ENCODE data around the gene ROR2.
"Not testable (repeated sequence)": the region's sequence is repeated elsewhere in the genome, so short reads cannot be mapped to it uniquely, and the experiment has no call there.

Gene ROR2

GRCh38 chr9:91547081-91547480 lies 402.9 kb downstream of the ROR2 start:
- DNase-seq: no peak

GRCh38 chr9:91546574-91546973 lies 403.5 kb downstream of the ROR2 start:
- no peak for DNase-seq

DNA sequence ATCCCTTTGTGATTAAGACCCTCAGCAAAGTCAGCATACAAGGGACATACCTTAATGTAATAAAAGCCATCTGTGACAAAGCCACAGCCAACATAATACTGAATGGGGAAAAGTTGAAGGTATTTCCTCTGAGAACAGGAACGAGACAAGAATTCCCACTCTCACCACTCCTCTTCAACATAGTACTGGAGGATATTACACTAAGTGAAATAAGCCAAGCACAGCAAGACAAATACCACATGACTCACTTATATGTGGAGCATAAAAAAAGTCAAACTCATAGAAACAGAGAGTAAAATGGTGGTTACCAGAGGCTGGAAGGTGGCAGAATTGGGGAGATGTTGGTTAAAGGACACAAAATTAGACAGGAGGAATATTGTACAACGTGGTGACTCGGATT lies 408.3 kb downstream of the ROR2 start:
- DNase-seq: no peak

DNA sequence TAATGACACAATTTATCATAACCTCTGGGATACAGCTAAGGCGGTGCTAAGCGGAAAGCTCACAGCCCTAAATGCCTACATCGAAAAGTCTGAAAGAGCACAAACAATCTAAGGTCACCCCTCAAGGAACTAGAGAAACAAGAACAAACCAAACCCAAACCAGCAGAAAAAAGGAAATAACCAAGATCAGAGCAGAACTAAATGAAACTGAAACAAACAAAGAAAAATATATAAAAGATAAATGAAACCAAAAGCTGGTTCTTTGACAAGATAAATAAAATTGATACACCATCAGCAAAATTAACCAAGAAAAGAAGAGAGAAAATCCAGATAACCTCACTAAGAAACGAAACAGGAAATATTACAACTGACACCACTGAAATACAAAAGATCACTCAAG lies 409.5 kb downstream of the ROR2 start:
- not testable (repeated sequence) for DNase-seq

GRCh38 chr9:91536211-91536691 lies 413.8 kb downstream of the ROR2 start:
- DNase-seq: peak; percentile 4

GRCh38 chr9:91534374-91534773 lies 415.7 kb downstream of the ROR2 start:
- no peak for DNase-seq

GRCh38 chr9:91533382-91533781 lies 416.6 kb downstream of the ROR2 start:
- no peak for DNase-seq

DNA sequence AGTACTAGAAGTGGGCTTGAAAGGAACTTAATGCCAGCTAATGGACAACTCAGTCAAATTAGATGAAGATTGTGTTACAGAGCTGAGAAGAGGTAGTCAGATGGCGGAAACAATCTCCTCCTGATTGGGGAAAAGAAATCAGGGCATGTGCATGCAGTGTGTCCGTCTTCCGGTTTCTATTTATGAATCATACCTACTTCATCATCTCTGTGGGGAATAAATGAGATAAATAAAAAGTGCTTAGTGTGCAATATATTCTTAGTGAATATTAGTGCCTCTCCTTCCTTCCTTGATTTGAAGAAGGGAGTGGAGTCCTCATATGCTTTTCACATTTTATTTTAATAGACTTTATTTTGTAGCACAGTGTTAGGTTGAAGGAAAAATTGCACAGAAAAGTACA lies 417.7 kb downstream of the ROR2 start:
- DNase-seq: no peak

DNA sequence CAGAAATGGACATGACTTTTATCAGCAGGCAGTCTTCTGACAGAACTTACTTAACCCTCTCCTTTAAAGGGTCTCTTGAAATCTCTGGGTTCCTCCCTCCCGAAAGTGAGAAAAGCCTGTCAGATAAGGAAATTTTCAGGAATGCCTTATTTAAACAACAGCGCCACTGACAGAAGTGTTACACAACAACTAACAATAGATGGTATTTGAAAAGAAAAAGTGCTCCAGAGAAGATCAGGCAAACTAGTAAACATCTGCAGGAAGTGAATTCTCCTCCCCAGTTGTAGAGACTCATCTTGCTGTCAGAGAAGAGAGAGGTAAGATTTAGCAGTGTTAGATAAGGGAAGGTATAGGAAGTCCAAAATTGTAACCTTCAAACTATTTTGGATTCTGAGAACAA lies 419.2 kb downstream of the ROR2 start:
- no peak for DNase-seq

- no peak for DNase-seq
These were observed 427.5 kb downstream of the ROR2 start for GRCh38 chr9:91522481-91522880.

- no peak for DNase-seq
These were observed 430.3 kb downstream of the ROR2 start for GRCh38 chr9:91519520-91520277.

GRCh38 chr9:91518462-91518861 lies 431.6 kb downstream of the ROR2 start:
- no peak for DNase-seq

- no peak for DNase-seq
These were observed 432.2 kb downstream of the ROR2 start for GRCh38 chr9:91517801-91518200.

DNA sequence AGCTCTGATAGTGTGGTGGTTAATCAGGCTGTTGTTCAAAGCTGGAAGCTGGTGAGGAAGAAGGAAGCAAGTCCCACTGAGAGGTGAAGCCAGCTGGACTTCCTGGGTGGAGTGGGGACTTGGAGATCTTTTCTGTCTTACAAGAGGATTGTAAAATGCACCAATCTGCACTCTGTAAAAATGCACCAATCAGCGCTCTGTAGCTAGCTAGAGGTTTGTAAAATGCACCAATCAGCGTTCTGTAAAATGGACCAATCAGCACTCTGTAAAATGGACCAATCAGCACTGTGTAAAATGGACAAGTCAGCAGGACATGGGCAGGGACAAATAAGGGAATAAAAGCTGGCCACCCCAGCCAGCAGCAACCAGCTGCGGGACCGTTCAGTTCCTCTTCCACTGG lies 432.7 kb downstream of the ROR2 start:
- not testable (repeated sequence) for DNase-seq

- DNase-seq: no peak
These were observed 433.3 kb downstream of the ROR2 start for GRCh38 chr9:91516777-91517176.

DNA sequence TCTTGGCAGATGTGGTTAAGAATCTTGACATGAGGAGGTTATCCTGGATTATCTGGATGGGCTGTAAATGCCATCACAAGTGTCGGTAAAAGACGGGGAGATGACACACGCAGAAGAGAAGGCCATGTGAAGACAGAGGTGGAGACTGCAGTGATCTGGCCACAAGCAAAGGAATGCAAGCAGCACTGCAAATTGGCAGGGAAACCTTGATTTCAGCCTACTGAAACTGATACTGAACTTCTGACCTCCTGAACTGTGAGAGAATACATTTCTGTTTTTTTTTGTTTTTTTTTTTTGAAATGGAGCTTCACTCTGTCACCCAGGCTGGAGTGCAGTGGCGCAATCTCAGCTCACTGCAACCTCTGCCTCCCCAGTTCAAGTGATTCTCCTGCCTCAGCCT lies 433.9 kb downstream of the ROR2 start:
- no peak for DNase-seq

DNA sequence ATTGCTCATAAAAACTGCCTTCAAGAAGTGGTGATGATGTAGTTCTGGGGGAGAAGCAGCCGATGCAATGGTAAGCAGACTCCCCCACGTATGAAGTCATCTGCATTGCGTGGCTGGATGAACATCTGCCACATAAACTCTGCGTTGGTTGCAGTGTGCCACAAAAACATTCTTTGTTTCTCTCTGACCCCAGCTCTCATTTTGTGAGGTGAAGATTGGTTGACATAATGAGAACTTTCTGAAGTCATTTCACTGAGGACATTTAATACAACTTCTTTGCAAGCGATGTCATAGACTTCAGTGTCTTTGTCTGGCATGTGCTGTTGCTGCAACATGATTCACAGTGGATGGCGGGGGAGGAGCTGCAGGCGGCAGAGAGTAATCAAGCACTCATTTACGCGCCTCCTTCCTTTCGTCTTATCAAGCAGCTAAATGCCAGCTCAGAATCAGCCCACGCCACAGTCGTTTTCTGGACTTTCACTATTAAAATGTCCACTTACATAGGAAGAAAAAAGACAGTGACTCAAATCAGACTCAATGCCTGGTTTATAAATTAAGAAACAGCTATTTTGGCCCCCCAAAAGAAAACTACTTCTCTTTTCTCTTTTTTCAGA lies 434.8 kb downstream of the ROR2 start:
- DNase-seq: no peak
